EH (cell line): ENCODE data around the gene PRAC2.

Experiments
- DNase-seq: peaks from one replicate; pipeline ENCODE4 v3.0.0-alpha.2; 2015; ENCODE audit warnings: low read depth

The PRAC2 gene

DNA sequence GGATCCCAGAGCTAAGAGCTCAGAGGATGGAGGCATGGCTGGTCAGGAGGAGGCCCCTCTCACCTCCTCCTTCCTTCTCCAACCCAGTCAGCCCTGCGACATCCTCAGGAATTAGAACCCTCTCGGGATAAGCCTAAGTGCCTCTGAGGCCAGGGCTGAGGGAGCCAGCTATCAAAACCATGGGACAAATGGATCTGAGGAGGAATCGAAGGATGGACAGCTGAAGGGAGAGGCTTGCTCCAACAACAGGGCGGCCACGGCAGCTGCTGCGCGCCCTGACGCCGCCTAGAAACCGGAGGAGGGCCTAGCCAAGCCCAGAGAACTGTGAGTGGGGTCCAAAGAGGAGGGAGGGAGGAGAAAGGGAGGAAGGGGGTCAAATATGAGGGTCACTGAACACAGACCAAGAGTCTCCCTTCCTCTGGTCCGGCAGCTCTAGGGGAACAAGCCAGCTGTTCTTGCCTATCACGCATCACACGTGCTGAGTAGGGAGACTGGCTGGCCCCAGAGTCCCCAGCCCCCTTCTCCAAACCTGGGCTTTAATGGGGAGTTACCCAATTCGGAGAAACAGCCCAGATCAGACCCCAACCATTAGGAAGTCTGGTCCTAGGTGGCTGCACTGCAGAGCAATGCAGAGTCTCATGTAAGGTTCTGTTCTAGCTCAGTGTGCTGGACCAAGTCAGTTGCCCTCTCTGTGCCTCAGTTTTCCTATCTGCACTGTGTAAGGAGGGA is 11.5 kb downstream of the PRAC2 start:
- DNase-seq, result no peak

DNA sequence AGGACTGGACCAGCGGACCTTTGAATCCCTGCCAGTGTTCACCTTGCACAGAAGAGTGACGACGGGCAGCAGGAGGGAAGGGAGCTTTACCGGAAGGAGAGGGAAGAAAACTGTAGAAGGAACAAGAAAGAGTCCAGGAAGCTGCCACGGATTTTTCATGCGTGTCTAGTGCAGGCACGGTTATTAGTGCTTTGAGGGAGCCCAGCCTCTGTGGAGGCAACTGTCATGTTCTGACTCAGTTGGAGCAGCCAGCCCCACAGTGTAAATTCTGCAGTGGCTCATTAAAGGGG is 12.0 kb downstream of the PRAC2 start:
- no peak for DNase-seq

DNA sequence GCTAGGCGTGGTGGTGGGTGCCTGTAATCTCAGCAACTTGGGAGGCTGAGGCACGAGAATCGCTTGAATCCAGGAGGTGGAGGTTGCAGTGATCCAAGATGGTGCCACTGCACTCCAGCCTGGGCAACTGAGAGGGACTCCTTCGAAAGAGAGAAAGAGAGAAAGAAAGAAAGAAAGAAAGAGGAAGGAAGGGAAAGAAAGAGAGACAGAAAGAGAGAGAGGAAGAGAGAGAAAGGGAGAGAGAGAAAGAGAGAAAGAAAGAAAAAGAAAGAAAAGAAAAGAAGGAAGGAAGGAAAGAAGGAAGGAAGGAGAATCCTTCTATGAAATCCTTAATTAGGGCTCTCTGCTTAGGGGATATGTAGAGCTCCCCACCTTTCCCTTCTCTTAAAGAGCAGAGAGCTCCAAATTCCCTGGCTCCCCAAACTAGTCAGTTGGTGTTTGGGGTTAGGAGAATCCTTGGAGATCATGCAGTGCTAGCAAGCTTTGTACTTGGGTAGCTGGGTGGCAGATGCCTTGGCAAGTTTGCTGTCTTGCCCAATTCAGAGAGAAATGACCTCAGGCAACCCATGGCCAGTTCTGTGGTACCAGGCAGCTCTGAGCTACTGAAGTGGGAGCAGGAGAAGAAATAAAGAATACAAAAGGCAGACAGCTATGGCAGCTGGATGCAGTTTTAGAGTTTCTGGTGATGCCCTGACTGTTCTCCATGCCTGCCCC is 14.5 kb downstream of the PRAC2 start:
- DNase-seq, result no peak

DNA sequence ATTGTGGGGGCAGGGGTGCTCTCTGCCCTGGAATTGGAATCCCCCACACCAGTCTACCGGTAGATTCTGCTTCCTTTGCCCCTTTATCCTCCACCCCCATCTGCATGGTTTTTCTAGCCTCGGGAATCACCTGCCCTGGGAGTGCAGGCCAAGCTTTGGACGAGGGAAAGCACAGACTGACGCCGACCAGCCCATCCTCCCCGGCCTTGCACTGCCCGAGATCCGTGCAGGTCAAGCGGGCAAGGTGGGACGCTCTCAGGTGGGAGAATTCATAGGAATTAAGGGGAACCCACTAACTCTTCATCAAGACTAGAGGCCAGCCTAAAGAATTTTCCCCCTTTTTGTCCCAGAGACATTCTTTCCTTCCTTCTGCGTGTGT is 15.4 kb downstream of the PRAC2 start:
- DNase-seq, result no peak

DNA sequence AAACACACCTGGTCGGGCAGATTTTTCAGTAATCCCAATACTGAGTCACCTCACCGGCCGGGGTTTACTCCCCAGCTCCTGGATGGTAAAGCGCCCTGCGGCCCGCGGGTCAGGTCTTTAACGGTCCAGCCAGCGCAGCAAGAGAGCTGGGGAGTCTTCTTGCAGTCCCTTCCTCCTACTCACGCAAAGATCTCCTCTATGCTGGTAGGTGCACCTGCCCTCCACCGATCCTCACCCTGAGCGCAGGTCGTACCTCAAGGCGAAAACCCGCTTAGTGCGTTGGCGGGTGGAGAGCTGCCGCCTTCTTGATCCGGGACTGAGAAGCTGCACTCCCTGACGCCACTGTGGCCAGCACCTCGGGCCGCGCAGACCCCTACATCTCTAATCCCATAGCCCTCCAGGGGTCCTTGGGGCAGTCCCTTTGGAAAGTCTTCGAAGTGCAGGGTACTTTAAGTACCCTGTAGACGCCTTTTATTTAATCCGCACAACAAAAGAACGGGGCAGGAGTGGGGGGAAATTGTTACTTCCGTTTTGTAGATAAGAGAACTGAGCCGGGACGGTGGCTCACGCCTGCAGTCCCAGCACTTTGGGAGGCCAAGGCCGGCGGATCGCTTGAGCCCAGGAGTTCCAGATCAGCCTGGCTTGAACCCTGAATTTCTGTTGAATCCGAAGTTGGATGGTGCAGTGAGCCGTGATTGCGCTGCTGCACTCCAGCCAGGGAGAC is 16.0 kb downstream of the PRAC2 start:
- no peak for DNase-seq

DNA sequence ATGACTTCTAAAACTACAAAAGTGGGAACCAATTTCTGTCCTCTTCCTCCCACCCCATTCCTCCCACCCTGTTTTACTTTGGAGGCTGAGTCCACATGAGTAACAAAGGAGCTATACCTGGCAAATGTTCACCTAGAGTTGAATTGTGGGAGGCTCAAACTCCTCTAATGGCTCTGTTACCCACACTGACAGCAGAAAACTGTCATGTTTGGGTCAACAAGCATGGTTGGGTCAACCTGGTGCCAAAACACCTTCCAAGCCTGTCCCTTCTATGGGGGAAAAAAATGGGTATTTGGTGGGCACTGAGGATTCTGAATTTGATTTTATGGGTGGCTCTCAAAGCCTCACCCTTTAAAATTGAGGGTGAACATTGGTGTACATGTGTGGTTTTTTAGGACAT is 17.6 kb downstream of the PRAC2 start:
- no peak for DNase-seq

- DNase-seq, result no peak
Measured at GRCh38 chr17:48745381-48746275, 22.6 kb downstream of the PRAC2 start.

DNA sequence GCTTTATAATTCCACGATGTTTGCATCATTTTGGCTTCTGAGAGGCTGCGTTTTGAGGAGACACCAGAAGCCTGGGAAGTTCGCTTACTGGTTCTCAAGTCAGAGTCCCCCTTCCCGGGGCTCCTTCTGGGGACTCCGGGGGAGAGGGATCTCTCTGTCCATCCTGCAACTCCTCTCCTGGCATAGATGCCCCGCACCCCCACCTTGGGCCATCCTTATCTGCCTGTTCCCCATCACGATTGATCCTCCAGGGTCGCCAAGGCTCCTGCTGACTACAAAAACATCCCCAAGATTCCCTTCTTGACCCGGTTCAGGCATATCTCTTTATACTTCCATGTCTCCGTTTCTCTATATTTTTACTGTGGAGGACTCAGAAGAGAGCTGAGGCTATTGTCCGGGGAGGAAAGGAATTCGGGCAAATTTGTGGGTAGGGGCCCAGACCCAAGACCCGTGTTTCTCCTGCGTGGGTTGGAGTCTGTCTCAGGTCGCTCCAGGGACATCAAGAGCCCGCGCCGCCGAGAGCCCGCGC is 24.0 kb downstream of the PRAC2 start:
- DNase-seq, result no peak

DNA sequence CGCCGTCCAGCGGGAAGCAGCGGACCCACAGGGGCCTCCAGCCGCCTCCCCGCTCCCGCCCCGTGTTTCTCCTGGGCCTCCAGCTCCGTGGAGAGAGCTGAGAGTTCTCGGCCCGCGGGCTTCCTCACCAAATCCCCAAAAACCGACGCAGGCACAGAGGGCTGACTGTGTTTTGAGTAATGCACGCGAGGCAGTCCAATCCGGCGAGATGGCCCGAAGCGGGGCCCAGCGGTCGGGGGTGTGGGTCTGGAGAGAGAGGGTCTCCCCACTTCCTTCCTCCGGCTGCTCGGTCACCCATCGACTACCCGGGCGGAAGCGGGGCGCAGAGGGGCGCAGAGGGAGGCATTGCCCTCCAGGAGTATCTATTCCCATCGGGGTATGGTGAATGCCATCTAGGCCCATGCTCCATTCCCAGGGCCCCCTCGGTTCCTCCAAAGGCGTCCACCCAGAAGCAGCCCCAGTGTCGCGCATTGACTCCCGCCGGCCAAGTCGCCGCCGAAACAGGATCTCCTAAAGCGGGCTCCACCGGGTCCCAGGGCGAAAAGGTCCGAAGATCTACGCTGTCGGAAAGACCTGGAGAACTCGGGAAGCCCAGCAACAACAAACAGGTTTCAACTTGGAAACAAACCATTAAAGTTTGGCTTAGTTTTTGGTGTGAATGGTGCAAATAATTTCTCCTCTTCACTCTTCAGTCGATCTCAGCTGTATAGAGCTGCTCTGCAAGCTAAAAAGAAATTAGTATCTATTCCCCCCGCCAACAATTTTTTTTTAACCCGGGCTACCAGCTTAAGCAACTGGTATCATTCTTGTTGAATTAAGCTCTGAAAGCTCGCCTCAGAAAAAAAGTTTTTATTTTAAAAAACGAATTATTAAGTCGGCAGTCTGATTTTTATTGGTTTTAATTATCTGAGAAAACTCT is 24.7 kb downstream of the PRAC2 start:
- DNase-seq, result no peak

DNA sequence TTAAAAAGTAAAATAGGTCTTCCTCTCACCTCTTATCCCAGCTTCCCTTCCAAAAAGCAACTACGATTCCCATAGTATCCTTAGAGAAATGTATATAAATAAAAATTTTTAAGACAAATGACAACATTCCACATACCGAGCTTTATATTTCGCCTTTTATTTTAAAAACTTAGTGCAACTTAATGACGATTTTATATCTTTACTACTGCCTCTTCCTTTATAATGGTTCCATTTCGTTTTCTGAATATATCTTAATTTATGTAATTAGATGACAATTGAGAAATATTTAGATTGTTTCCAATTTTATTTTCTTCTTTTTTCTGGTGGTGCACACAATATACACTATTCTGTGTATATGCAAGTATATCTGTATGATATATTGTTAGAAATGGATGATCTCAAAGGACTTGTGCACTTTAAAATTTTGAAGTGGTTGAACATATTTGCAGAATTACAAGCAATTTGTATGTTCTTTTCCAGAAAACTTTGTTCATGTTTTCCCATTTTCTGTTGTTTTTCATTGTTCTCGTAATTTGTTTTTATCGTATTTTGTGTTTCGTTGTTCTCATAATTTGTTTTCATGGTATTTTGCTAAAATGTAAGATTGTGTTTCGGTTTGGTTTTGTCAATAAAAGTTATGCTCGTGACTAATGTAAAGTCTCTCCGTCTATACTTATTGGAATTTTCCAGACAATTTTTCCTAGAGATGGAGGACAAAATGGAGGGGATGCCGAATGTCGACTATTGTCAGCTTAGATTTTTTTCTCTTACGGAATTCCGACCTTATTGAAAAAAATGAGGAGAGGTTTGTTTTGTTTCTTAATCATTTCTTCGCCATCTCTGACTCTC is 26.0 kb downstream of the PRAC2 start:
- no peak for DNase-seq

GRCh38 chr17:48749621-48750553 is 26.9 kb downstream of the PRAC2 start:
- DNase-seq, result no peak

- no peak for DNase-seq
Measured at GRCh38 chr17:48751172-48751571, 28.2 kb downstream of the PRAC2 start.

- DNase-seq, result no peak
Measured at GRCh38 chr17:48751733-48752398, 28.9 kb downstream of the PRAC2 start.

DNA sequence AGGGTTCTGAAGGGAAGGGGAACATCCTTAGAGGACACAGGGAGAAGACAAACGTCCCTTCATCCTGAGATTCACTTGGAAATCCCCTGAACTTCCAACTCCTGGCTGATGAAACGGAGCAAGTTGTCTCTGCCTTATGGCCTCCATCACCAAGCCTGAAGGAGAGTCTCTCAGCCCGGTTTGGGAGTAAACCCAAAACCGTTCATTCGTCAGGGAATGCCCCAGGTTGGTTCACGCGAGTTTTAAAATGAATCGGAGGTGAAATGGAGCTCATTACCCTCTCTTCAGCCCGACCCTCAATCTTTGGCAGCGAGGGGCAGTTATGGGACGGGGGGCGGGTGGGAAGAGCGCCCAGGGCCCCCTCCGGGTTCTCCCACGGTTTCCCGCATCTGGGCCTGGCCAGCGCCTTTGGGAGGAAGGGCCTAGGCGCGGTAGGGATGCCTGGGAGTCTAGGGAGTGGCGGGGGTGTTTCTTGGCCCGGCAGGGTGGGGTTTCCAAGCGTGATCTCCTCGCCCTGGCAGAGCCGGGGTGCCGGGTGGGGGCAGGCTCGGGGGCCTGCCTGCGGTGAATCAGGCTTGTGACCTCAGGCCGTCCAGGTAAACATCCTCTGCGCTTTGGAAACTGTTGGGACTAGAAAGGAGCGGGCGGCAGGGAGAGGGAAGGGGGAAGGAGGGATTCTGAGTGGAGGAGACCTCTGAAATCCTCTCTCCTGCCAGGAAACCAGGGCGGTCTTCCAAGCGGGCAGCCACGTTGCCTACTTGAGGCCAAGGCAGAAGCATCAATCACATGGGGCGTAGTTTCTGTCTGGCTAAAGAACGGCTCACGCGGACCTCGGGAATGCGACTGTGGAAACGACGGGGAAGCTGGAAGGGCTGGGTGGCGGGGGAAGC is 29.7 kb downstream of the PRAC2 start:
- no peak for DNase-seq

DNA sequence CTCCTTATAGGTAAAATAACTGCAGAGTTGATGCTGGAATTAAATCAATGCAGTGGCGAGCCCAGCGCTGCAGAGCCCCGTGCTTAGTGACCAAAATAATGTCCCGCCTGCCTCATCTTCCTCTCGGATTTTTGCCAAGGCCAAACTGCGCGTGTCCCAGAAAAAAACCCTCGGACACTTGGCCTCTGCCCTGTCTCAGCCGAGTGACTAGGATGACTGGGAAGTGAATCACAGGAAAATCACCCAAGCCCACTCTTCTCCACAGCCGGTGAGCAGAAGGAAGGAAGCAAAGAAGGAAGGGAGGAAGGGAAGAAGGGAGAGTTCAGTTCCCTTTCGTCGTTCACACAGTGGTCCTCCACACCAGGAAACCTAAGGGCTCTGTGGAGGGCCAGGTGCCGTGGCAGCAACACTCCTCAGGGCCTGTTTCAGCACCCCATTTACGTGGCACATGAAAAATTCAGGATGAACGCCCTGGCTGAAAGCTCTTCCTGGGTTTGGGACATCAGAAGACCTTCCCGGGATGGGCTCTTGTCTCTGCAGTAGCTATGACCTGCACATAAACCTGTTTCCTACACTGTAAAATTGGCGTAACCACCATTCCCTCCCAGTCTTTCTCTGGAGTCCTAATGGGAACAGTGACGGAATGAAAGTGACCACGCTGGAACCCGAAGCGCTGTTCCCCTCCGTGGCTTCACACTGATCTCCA is 31.0 kb downstream of the PRAC2 start:
- peak; percentile 49 for DNase-seq

DNA sequence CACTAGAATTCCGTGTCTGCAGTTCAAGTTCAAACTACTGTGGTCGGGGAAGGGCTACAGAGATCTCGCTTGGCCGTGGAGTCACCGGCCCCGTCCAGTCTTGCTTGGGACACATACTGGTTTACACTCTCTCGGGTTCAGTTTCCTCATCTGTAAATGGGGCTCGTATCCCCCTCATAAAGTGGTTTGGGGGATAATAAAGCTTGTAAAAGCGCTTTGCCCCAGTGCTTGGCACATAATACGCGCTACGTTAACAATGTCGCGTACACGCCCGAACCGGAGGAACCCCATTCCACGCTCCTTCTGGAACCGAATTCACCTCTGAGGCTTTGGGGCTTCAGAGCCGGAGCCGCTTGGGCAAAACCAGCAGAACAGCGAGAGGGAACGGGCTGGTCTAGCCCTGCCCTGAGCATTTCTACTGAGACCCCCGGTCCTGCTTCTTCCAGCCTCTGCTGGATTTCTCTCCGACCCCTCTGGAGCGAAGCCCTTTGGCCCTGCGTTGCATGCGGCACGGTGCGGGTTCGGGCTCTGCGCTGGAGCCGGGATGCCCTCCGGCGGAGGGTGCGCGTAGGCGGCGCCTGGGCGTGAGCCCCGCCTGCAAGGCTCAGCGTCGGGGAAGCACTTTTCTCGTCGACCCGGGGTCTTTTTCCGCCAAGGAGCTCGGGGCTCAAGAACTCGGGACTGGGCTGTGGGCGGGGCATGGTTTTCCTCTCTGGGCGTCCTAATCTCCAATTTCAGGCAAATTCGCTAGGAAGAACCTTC is 31.7 kb downstream of the PRAC2 start:
- DNase-seq, result no peak
